Loucy (cell line): ENCODE results near the gene GLRA2.

Experiments used
- H2AFZ ChIP-seq: fragments of 200-600 bp; sonication (generic); 2 replicates; pipeline ENCODE4 v1.6.0; 2016; ENCODE audit warnings: antibody characterized with exemption, mild to moderate bottlenecking, low read length, moderate library complexity
- H3F3A ChIP-seq: fragments of 200-600 bp; 2 replicates; pipeline ENCODE4 v1.6.0; 2016; ENCODE audit warnings: antibody characterized with exemption, low read depth, mild to moderate bottlenecking
- H3K27me3 ChIP-seq: fragments of 200-600 bp; sonication (generic); 2 replicates; pipeline ENCODE4 v1.6.1; 2014; ENCODE audit warnings: low read length, mild to moderate bottlenecking; ENCODE audit not compliant: insufficient read depth, poor library complexity, severe bottlenecking
- H3K36me3 ChIP-seq: fragments of 200-600 bp; sonication (generic); 2 replicates; pipeline ENCODE4 v1.6.1; 2016; ENCODE audit warnings: low read length; ENCODE audit not compliant: insufficient read depth
- H3K4me1 ChIP-seq: fragments of 200-600 bp; sonication (generic); 2 replicates; pipeline ENCODE4 v1.5.1; 2014; ENCODE audit warnings: low read length, mild to moderate bottlenecking; ENCODE audit not compliant: insufficient read depth, poor library complexity, severe bottlenecking
- H3K4me2 ChIP-seq: fragments of 200-600 bp; sonication (generic); 2 replicates; pipeline ENCODE4 v1.6.0; 2014; ENCODE audit warnings: antibody characterized with exemption, low read length, low read depth, mild to moderate bottlenecking; ENCODE audit not compliant: poor library complexity, severe bottlenecking
- H3K4me3 ChIP-seq: fragments of 200-600 bp; sonication (generic); 2 replicates; pipeline ENCODE4 v1.5.1; 2014; ENCODE audit warnings: low read length, mild to moderate bottlenecking, mixed read lengths; ENCODE audit not compliant: poor library complexity, severe bottlenecking
- H3K79me2 ChIP-seq: fragments of 200-600 bp; sonication (generic); 2 replicates; pipeline ENCODE4 v1.6.1; 2014; ENCODE audit warnings: low read length; ENCODE audit not compliant: insufficient read depth
- H3K9ac ChIP-seq: fragments of 200-600 bp; sonication (generic); 2 replicates; pipeline ENCODE4 v1.6.0; 2014; ENCODE audit warnings: mild to moderate bottlenecking, low read depth, low read length, moderate library complexity; ENCODE audit not compliant: poor library complexity, severe bottlenecking
- H3K9me2 ChIP-seq: fragments of 200-600 bp; sonication (generic); replicated peaks from 2 replicates; pipeline ENCODE4 v1.6.1; 2016; ENCODE audit warnings: low read depth, low read length, mixed read lengths
- H3K9me3 ChIP-seq: fragments of 200-600 bp; sonication (generic); 2 replicates; pipeline ENCODE4 v1.6.1; 2014; ENCODE audit warnings: mild to moderate bottlenecking, antibody characterized with exemption, low read length, low read depth; ENCODE audit not compliant: insufficient read depth
- H4K20me1 ChIP-seq: fragments of 200-600 bp; sonication (generic); 2 replicates; pipeline ENCODE4 v1.6.0; 2014; ENCODE audit warnings: antibody characterized with exemption, low read length, mild to moderate bottlenecking; ENCODE audit not compliant: insufficient read depth, poor library complexity, severe bottlenecking
- CTCF ChIP-seq: fragments of 200-600 bp; sonication (generic); conservative IDR thresholded peaks from 2 replicates; pipeline ENCODE4 v1.5.1; 2014; ENCODE audit warnings: mild to moderate bottlenecking, antibody characterized with exemption, low read length
- EZH2phosphoT487 ChIP-seq: fragments of 200-600 bp; IDR thresholded peaks from 2 replicates; pipeline ENCODE4 v1.6.1; 2018; ENCODE audit warnings: antibody characterized with exemption, mild to moderate bottlenecking, moderate library complexity, borderline replicate concordance

The GLRA2 gene

GRCh38 chrX:14758029-14758491 is 228.7 kb downstream of the GLRA2 start:
- H3K36me3 ChIP-seq: no peaks in the 10 kb centered on the region
- H3K9me3 ChIP-seq: no peaks in the 10 kb centered on the region
- H3K9ac ChIP-seq: no peak overlapping the region
- no peaks in the 10 kb centered on the region for H3K27me3 ChIP-seq
- H3K9me2 ChIP-seq: no peaks in the 10 kb centered on the region
- no peaks in the 10 kb centered on the region for H4K20me1 ChIP-seq
- no peak overlapping the region for H3K4me2 ChIP-seq
- no peak overlapping the region for H2AFZ ChIP-seq
- H3K79me2 ChIP-seq: no peaks in the 10 kb centered on the region
- H3K4me3 ChIP-seq: no peak overlapping the region
- no peaks in the 10 kb centered on the region for H3F3A ChIP-seq
- H3K4me1 ChIP-seq: no peaks in the 10 kb centered on the region
- no peak for TF ChIP-seq CTCF
- TF ChIP-seq EZH2phosphoT487: no peak

DNA sequence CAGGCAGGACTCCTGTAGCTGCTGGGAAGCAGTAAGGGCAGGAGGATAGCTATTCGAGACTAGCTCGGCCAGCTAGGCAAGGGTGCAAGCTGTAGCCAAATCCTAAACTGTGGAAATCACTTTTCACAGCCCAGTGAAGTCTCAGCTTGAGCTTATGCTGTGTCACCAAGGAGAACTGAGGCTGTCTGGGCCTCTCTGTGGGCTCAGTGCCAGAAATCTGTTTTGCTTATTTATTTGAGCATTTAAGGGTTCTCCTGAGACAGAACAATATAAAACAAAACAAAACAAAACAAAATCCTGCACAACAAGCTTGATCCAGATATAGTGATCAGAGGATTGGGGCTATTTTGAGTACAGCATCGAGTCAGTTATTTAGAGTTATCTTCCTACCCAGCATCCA is 246.1 kb downstream of the GLRA2 start:
- TF ChIP-seq CTCF (no peak), EZH2phosphoT487 (no peak)
- H3K4me2 ChIP-seq: no peak overlapping the region
- H2AFZ ChIP-seq: no peak overlapping the region

DNA sequence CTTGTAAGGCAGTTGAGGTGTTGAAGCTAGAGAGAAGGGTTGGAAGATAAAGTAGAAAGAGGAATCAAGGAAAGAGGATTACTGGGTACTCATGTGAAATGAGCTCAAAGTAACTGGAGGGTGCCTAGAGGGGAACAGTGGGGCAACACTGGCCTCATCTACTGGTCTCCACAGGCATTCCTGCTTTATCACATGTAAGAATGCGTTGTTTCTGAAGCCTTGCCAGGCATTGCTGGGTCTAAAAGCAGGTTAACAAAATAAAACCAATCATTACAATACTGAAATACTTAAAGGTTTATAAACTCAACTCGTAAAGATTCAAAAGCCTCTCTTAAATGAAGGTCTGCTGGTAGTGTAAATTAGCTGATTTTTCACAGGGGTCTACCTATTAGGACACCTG is 247.6 kb downstream of the GLRA2 start:
- Histone ChIP-seq H3K27me3 (no peaks in the 10 kb centered on the region), H3K4me2 (no peak overlapping the region), H2AFZ (no peak overlapping the region), H3K9ac (no peak overlapping the region), H4K20me1 (no peaks in the 10 kb centered on the region), H3K4me1 (peaks cover 4% of the 10 kb centered on the region), H3F3A (no peaks in the 10 kb centered on the region), H3K9me3 (no peaks in the 10 kb centered on the region), H3K9me2 (no peaks in the 10 kb centered on the region), H3K79me2 (no peaks in the 10 kb centered on the region), H3K36me3 (no peaks in the 10 kb centered on the region), H3K4me3 (no peak overlapping the region)
- TF ChIP-seq EZH2phosphoT487 (no peak), CTCF (no peak)

More for the DNA sequence above, 246.1 kb downstream of the GLRA2 start:
- no peaks in the 10 kb centered on the region for H3K36me3 ChIP-seq
- no peaks in the 10 kb centered on the region for H3K27me3 ChIP-seq
- H3K9ac ChIP-seq: no peak overlapping the region
- H3K79me2 ChIP-seq: no peaks in the 10 kb centered on the region
- peaks cover 4% of the 10 kb centered on the region for H3K4me1 ChIP-seq
- H3K9me3 ChIP-seq: no peaks in the 10 kb centered on the region
- H3K9me2 ChIP-seq: no peaks in the 10 kb centered on the region
- no peaks in the 10 kb centered on the region for H4K20me1 ChIP-seq
- no peak overlapping the region for H3K4me3 ChIP-seq
- no peaks in the 10 kb centered on the region for H3F3A ChIP-seq
